Naive thymus-derived CD8-positive, alpha-beta T cell (primary cell): Measurements from ENCODE around the gene CTBP2. TPM values are rescaled to one million over a fixed set of nuclear protein-coding genes. Genes with fewer than 3 reads are reported as not detected.
A peak's percentile ranks its signal among the peaks of the same experiment; 100 is the strongest.

Experiments used
- ATAC-seq, 2 donors: fragments of 150-1000 bp; cut with Tn5 transposase in 1 of 2; sonication (Bioruptor Pico), chemical (Tn5 transposase) in 1 of 2; 1 replicate in 1 of 2; 2 replicates in 1 of 2; pipeline ENCODE4 v1.10.0; 2021; ENCODE audit warnings: mild to moderate bottlenecking in 2 of 2, moderate library complexity in 2 of 2
- POLR2A ChIA-PET: fragments of 350-600 bp; sonication (Branson Sonifier 250); formaldehyde crosslinking; loops from one replicate; lab custom pipeline; 2021; ENCODE audit warnings: antibody characterized with exemption; lab: Charles Lee
- DNase-seq, 10 donors: peaks; one replicate each; pipeline versions ENCODE4 v3.0.0 to v3.0.0-alpha.2; 2020 to 2022
- H3K27ac Mint-ChIP-seq, 10 donors: one replicate each; pipeline ENCODE4 v1.8.0; 2020 to 2022; ENCODE audit warnings: mild to moderate bottlenecking in 10 of 10, mixed read lengths in 10 of 10, moderate library complexity in 4 of 10, inconsistent platforms in 1 of 10
- H3K27me3 Mint-ChIP-seq, 5 donors: one replicate each; pipeline ENCODE4 v1.8.0; 2021 to 2022; ENCODE audit warnings: mixed read lengths in 5 of 5
- H3K36me3 Mint-ChIP-seq, 3 donors: one replicate each; pipeline ENCODE4 v1.8.0; 2020 to 2022; ENCODE audit warnings: mixed read lengths in 3 of 3, mild to moderate bottlenecking in 2 of 3, inconsistent platforms in 1 of 3
- H3K4me1 Mint-ChIP-seq, 4 donors: one replicate each; pipeline ENCODE4 v1.8.0; 2021 to 2022; ENCODE audit warnings: mixed read lengths in 4 of 4
- H3K4me3 Mint-ChIP-seq, 10 donors: one replicate each; pipeline ENCODE4 v1.8.0; 2020 to 2022; ENCODE audit warnings: mild to moderate bottlenecking in 10 of 10, mixed read lengths in 10 of 10, moderate library complexity in 6 of 10, inconsistent platforms in 1 of 10
- H3K9me3 Mint-ChIP-seq, 9 donors: one replicate each; pipeline ENCODE4 v1.8.0; 2020 to 2022; ENCODE audit warnings: mixed read lengths in 9 of 9, mild to moderate bottlenecking in 3 of 9, inconsistent platforms in 1 of 9, moderate library complexity in 1 of 9
- polyA plus RNA-seq, 3 donors: library from polyadenylated mRNA; unstranded; fragments of 300-500 nt; fragmentation: Illumina TruSeq; gene quantifications; one replicate each; pipeline ENCODE4 v1.2.3, GENCODE V29; 2021
- total RNA-seq, 8 experiments: library from RNA in 2 of 8; stranded (reverse) in 2 of 8; gene quantifications; one replicate each; pipeline ENCODE4 v1.2.3 and lab custom pipeline; 2021 to 2026

The CTBP2 gene
- total and polyA plus RNA-seq, 5 experiments from 2014 or later = 0.05 to 3.1 (median 0.42) TPM

DNA sequence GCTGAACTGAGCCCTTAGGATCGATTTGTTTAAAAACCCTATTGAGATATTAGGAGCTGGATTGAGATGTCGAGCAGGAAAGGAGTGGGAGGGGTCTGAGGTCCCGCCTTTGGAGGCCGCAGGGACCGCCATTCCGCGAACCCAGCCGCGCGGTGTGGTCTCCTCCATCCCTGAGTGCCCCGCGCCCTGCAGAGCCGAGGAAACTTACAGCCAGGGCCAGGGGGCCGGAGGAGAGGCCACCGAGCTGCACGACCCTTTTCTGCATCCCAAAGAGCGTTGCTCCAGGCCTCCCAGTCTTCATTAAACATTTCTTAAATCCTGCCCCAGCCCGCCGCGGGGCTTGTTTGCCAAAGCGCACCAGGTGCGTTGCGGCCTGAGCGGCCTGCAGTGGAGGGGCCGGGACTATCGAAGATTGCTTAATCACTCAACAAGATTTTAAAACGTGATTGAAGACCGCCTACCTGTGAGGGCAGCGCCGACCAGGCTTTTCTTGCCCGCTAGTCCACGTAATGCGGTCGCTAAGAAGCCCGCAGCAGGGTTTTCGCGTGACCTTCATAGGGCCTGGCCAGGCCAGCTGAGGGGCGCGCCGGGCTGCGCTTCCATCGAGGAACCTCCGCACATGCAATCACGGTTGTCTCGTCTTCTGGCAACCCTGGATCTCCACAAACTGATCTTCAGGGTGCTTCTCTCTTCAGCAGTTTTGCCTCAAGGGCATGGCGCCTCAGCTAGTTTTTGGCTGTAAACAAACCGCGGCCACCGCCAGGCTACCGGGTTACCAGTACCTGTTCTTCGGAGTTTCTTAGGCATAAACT is 2.0 kb upstream of the CTBP2 start:
- peaks cover 0 to 12% (median 3%) of the 10 kb centered on the region in 4 donors for H3K4me1 Mint-ChIP-seq
- ATAC-seq (no peak), DNase-seq (no peak)
- H3K36me3 Mint-ChIP-seq = peaks cover 1 to 4% (median 3%) of the 10 kb centered on the region in 3 donors
- peaks cover 0 to 8% (median 0%) of the 10 kb centered on the region in 9 donors for H3K9me3 Mint-ChIP-seq
- POLR2A ChIA-PET = no interaction called here
- H3K27ac Mint-ChIP-seq = no peak overlapping the region
- H3K4me3 Mint-ChIP-seq = peak overlapping the region; percentile 49 to 81 (median 65)
- peaks cover 15 to 39% (median 30%) of the 10 kb centered on the region in 5 donors for H3K27me3 Mint-ChIP-seq

DNA sequence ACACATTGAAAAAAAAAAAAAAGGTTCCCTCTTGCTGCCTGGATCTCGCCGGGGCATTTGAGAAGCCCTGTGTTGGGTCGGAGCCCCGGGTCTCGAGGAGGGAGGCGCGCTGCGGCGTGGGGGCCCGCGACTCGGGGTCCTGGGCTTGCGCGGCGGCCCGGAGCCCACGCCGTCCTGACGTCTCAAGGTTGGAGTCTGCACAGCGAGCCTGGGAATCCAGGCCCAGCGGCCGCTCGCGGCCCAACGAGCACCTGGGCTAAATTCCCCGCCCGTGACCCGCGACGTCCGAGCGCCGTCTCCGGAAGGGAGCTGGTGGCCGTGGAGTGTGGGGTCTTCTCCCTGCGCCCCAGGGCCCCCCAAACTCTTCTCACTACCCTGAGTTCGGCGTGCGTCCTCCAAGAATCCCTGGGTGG is 1.4 kb upstream of the CTBP2 start:
- POLR2A ChIA-PET = no interaction called here
- ATAC-seq = no peak
- DNase-seq = no peak

DNA sequence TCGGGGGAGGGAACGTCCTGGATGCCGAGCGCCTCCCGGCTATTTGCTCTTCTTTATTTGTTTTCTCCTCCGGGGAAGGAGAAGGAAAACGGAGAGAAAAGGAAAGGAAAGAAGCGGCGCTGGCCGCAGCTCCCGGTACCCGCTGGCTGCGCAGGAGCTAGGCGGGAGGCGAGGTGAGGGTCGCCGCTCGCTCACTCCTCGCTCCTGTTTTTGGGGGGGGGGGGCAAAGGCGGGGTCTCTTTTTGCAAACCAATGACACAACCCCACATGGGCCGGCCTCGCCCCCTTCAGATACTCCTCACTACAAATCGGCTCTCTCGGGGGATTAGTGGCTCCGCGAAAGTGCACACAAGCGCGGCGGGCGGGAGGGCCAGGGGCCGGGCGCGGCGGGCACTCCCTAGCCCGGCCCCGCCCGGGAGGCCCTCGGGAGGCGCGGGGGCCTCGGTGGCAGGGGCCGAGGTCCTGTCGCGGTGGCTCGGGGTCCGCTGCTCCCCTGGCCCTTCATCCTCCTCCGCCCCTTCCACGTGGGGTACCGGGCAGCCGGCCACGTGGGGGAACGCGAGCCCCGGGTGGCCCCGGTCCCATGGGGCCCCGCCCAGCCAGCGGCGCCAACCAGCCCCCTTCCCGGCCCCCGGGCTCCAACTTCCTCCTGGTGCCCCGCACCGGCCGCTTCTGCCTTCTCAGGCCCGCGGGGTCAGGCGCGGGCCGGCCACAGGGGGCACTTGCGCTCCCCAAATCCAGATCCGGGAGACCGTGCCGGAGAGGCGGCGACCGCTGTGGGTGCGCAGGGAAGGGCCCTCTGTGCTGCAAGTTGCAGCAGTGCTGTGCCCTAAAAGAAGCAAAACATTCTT is 718 bp upstream of the CTBP2 start:
- H3K4me1 Mint-ChIP-seq = peaks cover 0 to 24% (median 3%) of the 10 kb centered on the region in 4 donors
- peaks cover 1 to 4% (median 3%) of the 10 kb centered on the region in 3 donors for H3K36me3 Mint-ChIP-seq
- peaks cover 20 to 48% (median 39%) of the 10 kb centered on the region in 5 donors for H3K27me3 Mint-ChIP-seq
- H3K9me3 Mint-ChIP-seq = peaks cover 0 to 8% (median 0%) of the 10 kb centered on the region in 9 donors
- ATAC-seq = peak; percentile 40 to 44
- H3K27ac Mint-ChIP-seq = no peak overlapping the region
- POLR2A ChIA-PET = interaction anchor here (0.6 kb wide), 1 partner anchor 1688 kb away, joined by 5 read pairs; no protein-coding TSS in a partner anchor
- peak overlapping the region; percentile 20 to 79 (median 64) for H3K4me3 Mint-ChIP-seq
- DNase-seq = no peak

More for the DNA sequence above, 1.4 kb upstream of the CTBP2 start:
- Mint-ChIP-seq H3K9me3 (peaks cover 0 to 8% (median 0%) of the 10 kb centered on the region in 9 donors), H3K4me3 (peak overlapping the region in 9 of 10 donors; percentile 20 to 79 (median 48)), H3K4me1 (peaks cover 0 to 18% (median 3%) of the 10 kb centered on the region in 4 donors), H3K36me3 (peaks cover 1 to 4% (median 3%) of the 10 kb centered on the region in 3 donors), H3K27ac (no peak overlapping the region), H3K27me3 (peaks cover 19 to 44% (median 33%) of the 10 kb centered on the region in 5 donors)

DNA sequence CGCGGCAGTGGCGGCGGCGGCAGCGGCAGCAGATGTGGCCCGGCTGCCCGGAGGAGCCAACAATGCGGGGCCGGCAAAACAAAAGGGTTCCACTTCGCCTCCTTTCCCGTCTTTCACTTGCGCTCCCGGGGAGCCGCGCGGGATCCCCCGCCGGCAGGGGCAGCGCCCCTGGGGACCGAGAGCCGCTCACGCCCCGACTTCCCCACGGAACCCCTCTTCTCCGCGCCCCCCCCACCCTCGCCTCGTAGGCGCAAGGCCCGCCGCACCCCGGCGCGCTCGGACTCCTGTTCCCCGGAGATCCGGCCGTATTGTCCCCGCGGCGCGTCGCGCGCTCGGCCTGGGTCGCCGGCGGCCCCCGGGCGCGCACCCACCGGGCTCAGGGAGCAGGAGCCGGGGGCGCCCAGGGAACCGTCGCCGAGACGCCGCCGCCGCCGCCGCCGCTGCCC is 854 bp downstream of the CTBP2 start:
- Mint-ChIP-seq H3K36me3 (peaks cover 1 to 4% (median 3%) of the 10 kb centered on the region in 3 donors), H3K9me3 (peaks cover 0 to 8% (median 0%) of the 10 kb centered on the region in 9 donors), H3K27me3 (peaks cover 30 to 60% (median 48%) of the 10 kb centered on the region in 5 donors), H3K4me1 (peaks cover 0 to 39% (median 3%) of the 10 kb centered on the region in 4 donors), H3K4me3 (peak overlapping the region in 4 of 10 donors; percentile 52 to 76 (median 58)), H3K27ac (no peak overlapping the region)
- POLR2A ChIA-PET = no interaction called here
- ATAC-seq (no peak), DNase-seq (no peak)

DNA sequence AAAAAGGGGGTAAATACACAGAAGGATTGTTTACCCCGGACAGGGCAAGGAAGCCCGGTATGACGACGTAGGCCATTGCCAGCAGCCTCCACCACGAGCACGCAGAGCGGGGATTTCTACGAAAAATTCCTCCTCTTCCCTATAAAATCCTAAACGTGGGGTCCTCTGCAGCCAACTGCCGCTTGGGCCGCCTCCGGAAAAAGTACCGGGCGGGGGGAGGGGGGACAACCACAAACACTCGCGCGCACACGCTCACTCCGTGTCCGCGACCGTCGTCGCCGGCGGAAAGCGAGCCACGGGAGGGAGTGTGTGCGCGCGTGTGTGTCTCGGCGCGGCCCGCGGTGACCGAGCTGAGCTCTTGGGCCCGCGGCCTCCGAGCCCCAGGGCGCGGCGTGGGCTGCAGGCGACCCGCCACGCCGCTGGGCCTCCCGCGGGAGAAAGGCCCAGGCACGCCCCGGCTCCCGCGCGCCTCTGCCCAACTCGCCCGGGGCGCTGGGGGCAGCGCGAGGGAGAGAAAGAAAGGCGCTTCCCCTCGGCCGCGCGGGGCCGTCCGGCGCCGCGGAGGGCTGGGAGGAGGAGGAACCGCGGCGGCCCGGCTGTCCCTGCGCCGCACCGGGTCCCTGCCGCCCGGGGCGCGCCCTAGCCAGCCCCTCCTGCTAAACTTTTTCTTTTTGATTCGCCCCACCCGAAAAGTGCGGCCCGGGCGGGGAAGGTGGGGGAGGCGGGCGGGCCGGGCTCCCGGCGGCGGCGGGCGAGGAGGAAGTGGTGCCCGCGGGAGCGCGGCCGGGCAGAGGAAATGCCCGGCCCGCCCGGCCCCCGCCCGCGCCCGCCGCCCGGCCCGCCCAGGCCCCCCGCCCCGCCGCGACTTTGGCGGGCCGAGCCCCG is 1.5 kb downstream of the CTBP2 start:
- H3K4me3 Mint-ChIP-seq = peak overlapping the region; percentile 61 to 89 (median 81)
- H3K27ac Mint-ChIP-seq = peak overlapping the region in 1 of 10 donors; percentile 21
- ATAC-seq (peak; percentile 12 to 28), DNase-seq (no peak)
- peaks cover 34 to 60% (median 50%) of the 10 kb centered on the region in 5 donors for H3K27me3 Mint-ChIP-seq
- peaks cover 0 to 4% (median 3%) of the 10 kb centered on the region in 3 donors for H3K36me3 Mint-ChIP-seq
- POLR2A ChIA-PET = no interaction called here
- H3K9me3 Mint-ChIP-seq = peaks cover 0 to 8% (median 0%) of the 10 kb centered on the region in 9 donors
- peaks cover 0 to 46% (median 3%) of the 10 kb centered on the region in 4 donors for H3K4me1 Mint-ChIP-seq

DNA sequence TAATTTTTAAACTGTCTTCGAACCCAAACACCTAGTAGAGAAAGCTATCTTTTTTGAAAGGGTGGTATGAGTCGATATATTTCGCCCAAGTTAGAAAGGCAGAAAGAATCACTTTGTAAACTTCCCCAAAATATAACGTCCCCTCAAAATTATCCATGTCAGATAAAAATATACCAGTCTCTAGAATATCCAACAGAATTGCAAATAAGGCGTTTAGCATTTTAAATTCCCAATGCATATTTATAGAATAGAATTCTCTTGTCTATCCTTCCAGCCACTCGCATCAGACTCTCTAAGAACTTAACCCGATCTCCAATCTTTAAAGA is 2.1 kb downstream of the CTBP2 start:
- peak overlapping the region; percentile 61 to 89 (median 81) for H3K4me3 Mint-ChIP-seq
- H3K9me3 Mint-ChIP-seq = peaks cover 0 to 8% (median 0%) of the 10 kb centered on the region in 9 donors
- POLR2A ChIA-PET = no interaction called here
- peaks cover 0 to 52% (median 3%) of the 10 kb centered on the region in 4 donors for H3K4me1 Mint-ChIP-seq
- ATAC-seq (no peak), DNase-seq (no peak)
- peak overlapping the region in 1 of 10 donors; percentile 21 for H3K27ac Mint-ChIP-seq
- peaks cover 0 to 4% (median 3%) of the 10 kb centered on the region in 3 donors for H3K36me3 Mint-ChIP-seq
- peaks cover 40 to 64% (median 54%) of the 10 kb centered on the region in 5 donors for H3K27me3 Mint-ChIP-seq

DNA sequence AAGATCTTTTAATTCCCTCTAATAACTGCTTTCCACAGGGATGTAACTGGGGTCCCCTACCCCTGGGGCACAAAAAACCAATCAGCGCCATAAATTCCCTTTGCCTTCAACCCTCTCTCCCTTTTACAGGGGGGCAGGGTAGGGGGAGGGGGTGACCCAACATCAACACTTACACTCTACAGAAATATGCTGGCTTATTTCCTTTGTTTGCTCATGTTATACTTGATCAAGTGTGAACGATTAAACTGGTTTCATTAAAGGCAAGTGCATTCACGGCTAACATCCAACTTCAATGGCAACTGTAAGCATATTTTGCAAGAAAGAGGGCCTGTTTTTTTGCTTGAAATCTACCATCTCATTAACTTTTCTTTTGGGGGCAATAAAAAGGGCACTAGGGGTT is 2.9 kb downstream of the CTBP2 start:
- no peak for DNase-seq
- POLR2A ChIA-PET = no interaction called here
- no peak for ATAC-seq

DNA sequence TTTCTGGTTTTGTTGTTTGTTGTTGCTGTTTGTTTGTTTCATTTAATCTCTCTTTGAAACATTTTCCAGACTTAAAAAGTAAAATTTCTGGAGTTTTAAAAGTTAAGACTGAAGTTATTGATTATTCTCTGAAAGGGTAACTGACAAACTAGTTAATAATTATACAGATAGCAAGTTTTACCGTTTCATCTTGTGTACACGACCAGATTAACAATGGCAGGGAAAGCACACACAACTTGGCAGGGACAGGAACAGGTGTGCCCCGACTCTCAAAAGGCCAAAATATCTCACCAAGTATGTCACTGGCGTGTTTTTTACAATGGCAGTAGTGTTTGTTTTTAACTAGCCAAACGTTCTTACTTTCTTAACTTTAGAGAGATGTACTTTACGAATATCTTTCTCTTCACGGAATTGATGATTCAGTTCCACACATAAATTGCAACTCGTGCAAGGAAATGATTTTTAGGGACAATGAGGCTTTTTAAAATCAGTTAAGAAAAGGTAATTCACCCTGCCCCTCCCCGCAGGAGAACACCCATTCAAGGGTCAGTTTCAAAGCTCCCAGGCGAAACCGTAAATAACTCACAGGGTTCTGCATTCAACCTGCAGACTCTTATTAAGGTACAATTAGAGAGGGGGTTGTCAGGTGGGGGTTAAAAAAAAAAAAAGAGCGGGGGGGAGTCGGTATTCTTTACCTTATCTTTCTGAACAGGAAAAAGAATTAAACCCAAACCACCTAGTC is 3.5 kb downstream of the CTBP2 start:
- H3K4me3 Mint-ChIP-seq = peak overlapping the region in 3 of 10 donors; percentile 4 to 72 (median 29)
- POLR2A ChIA-PET = no interaction called here

More for the DNA sequence above, 2.9 kb downstream of the CTBP2 start:
- Mint-ChIP-seq H3K4me3 (peak overlapping the region in 6 of 10 donors; percentile 11 to 72 (median 44)), H3K36me3 (peaks cover 0 to 3% (median 0%) of the 10 kb centered on the region in 3 donors), H3K27ac (peak overlapping the region in 1 of 10 donors; percentile 49), H3K9me3 (peaks cover 0 to 4% (median 0%) of the 10 kb centered on the region in 9 donors), H3K4me1 (peaks cover 0 to 52% (median 2%) of the 10 kb centered on the region in 4 donors), H3K27me3 (peaks cover 39 to 66% (median 52%) of the 10 kb centered on the region in 5 donors)

DNA sequence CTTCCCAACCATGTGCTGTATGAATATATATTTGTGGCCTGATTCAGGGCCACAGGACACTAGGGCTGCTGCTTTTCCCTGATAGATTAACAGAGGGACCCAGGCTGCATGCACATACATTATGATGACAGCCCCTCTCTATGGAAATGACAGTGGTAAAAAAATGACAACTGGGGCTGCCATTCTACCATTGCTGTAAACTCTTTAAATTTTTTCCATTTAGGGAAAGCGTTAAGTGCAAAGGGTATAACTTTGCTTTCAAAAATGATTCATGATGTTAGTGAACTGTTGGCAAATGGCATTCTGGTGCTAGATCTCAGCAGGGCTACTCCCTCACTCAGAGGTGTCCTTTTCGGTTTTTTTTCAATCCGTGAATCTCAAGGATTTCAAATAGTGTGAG is 4.2 kb downstream of the CTBP2 start:
- Mint-ChIP-seq H3K4me1 (peaks cover 0 to 55% (median 3%) of the 10 kb centered on the region in 4 donors), H3K4me3 (no peak overlapping the region), H3K36me3 (peaks cover 0 to 3% (median 2%) of the 10 kb centered on the region in 3 donors), H3K9me3 (peaks cover 0 to 4% (median 0%) of the 10 kb centered on the region in 9 donors), H3K27ac (no peak overlapping the region), H3K27me3 (peaks cover 41 to 64% (median 53%) of the 10 kb centered on the region in 5 donors)
- POLR2A ChIA-PET = no interaction called here
- DNase-seq (no peak), ATAC-seq (no peak)

More for the DNA sequence above, 3.5 kb downstream of the CTBP2 start:
- Mint-ChIP-seq H3K27me3 (peaks cover 40 to 64% (median 52%) of the 10 kb centered on the region in 5 donors), H3K4me1 (peaks cover 0 to 55% (median 2%) of the 10 kb centered on the region in 4 donors), H3K9me3 (peaks cover 0 to 4% (median 0%) of the 10 kb centered on the region in 9 donors), H3K27ac (no peak overlapping the region), H3K36me3 (peaks cover 0 to 3% (median 0%) of the 10 kb centered on the region in 3 donors)
- ATAC-seq (no peak), DNase-seq (no peak)

DNA sequence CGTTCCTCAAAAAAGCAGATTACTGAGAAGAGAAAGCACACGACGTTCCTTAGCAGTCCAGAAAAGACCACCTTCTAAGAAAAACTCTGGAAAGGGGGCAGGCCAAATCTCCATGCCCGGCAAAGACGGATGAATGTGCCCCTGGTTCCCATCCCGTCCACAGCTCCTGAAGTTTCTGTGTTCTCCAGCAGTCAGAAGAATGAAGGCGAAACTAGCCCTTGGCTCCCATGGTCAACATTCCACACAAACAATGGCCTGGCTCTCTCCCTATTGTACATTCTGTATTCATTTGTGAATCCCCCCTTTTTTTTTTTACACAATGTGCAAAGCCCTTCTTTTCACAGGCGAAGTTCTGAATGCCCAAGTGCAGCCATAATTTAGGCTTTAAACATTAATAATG is 5.3 kb downstream of the CTBP2 start:
- peaks cover 0 to 6% (median 3%) of the 10 kb centered on the region in 3 donors for H3K36me3 Mint-ChIP-seq
- no peak overlapping the region for H3K27ac Mint-ChIP-seq
- H3K4me3 Mint-ChIP-seq = peak overlapping the region in 1 of 10 donors; percentile 22
- H3K9me3 Mint-ChIP-seq = peaks cover 0 to 4% (median 0%) of the 10 kb centered on the region in 9 donors
- H3K27me3 Mint-ChIP-seq = peaks cover 45 to 70% (median 59%) of the 10 kb centered on the region in 5 donors
- H3K4me1 Mint-ChIP-seq = peaks cover 0 to 63% (median 4%) of the 10 kb centered on the region in 4 donors
- POLR2A ChIA-PET = no interaction called here
- DNase-seq (no peak), ATAC-seq (no peak)

DNA sequence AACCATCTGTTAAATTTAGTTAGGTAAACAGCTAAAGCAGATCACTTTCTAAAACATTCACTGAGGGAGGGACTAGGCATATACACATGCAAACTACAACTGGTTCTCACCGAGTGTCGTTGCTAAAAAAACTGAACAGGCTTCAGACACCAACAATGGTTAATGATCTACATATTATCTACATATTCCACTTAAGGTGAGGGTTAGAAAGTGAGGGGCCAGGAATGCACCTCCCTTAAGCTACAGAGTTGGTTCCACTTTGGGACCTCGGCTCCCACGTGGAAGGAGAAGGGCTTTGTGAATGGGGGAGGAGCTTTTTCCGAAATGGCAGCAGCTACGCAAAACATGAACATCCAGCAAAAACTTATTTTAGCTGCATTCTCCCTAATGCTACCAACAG is 5.8 kb downstream of the CTBP2 start:
- ATAC-seq = no peak
- POLR2A ChIA-PET = no interaction called here
- H3K4me3 Mint-ChIP-seq = no peak overlapping the region
- H3K27ac Mint-ChIP-seq = no peak overlapping the region
- H3K27me3 Mint-ChIP-seq = peaks cover 49 to 75% (median 61%) of the 10 kb centered on the region in 5 donors
- H3K4me1 Mint-ChIP-seq = peaks cover 0 to 69% (median 4%) of the 10 kb centered on the region in 4 donors
- H3K36me3 Mint-ChIP-seq = peaks cover 0 to 6% (median 3%) of the 10 kb centered on the region in 3 donors
- H3K9me3 Mint-ChIP-seq = peaks cover 0 to 4% (median 0%) of the 10 kb centered on the region in 9 donors
- no peak for DNase-seq
